Loucy (cell line): ENCODE data around the gene PDE6C.

ENCODE experiments used
- H2AFZ ChIP-seq: fragments of 200-600 bp; sonication (generic); 2 replicates; pipeline ENCODE4 v1.6.0; 2016; ENCODE audit warnings: antibody characterized with exemption, mild to moderate bottlenecking, low read length, moderate library complexity
- H3F3A ChIP-seq: fragments of 200-600 bp; 2 replicates; pipeline ENCODE4 v1.6.0; 2016; ENCODE audit warnings: antibody characterized with exemption, low read depth, mild to moderate bottlenecking
- H3K27me3 ChIP-seq: fragments of 200-600 bp; sonication (generic); 2 replicates; pipeline ENCODE4 v1.6.1; 2014; ENCODE audit warnings: low read length, mild to moderate bottlenecking; ENCODE audit not compliant: insufficient read depth, poor library complexity, severe bottlenecking
- H3K36me3 ChIP-seq: fragments of 200-600 bp; sonication (generic); 2 replicates; pipeline ENCODE4 v1.6.1; 2016; ENCODE audit warnings: low read length; ENCODE audit not compliant: insufficient read depth
- H3K4me1 ChIP-seq: fragments of 200-600 bp; sonication (generic); 2 replicates; pipeline ENCODE4 v1.5.1; 2014; ENCODE audit warnings: low read length, mild to moderate bottlenecking; ENCODE audit not compliant: insufficient read depth, poor library complexity, severe bottlenecking
- H3K4me2 ChIP-seq: fragments of 200-600 bp; sonication (generic); 2 replicates; pipeline ENCODE4 v1.6.0; 2014; ENCODE audit warnings: antibody characterized with exemption, low read length, low read depth, mild to moderate bottlenecking; ENCODE audit not compliant: poor library complexity, severe bottlenecking
- H3K4me3 ChIP-seq: fragments of 200-600 bp; sonication (generic); 2 replicates; pipeline ENCODE4 v1.5.1; 2014; ENCODE audit warnings: low read length, mild to moderate bottlenecking, mixed read lengths; ENCODE audit not compliant: poor library complexity, severe bottlenecking
- H3K79me2 ChIP-seq: fragments of 200-600 bp; sonication (generic); 2 replicates; pipeline ENCODE4 v1.6.1; 2014; ENCODE audit warnings: low read length; ENCODE audit not compliant: insufficient read depth
- H3K9ac ChIP-seq: fragments of 200-600 bp; sonication (generic); 2 replicates; pipeline ENCODE4 v1.6.0; 2014; ENCODE audit warnings: mild to moderate bottlenecking, low read depth, low read length, moderate library complexity; ENCODE audit not compliant: poor library complexity, severe bottlenecking
- H3K9me2 ChIP-seq: fragments of 200-600 bp; sonication (generic); replicated peaks from 2 replicates; pipeline ENCODE4 v1.6.1; 2016; ENCODE audit warnings: low read depth, low read length, mixed read lengths
- H3K9me3 ChIP-seq: fragments of 200-600 bp; sonication (generic); 2 replicates; pipeline ENCODE4 v1.6.1; 2014; ENCODE audit warnings: mild to moderate bottlenecking, antibody characterized with exemption, low read length, low read depth; ENCODE audit not compliant: insufficient read depth
- H4K20me1 ChIP-seq: fragments of 200-600 bp; sonication (generic); 2 replicates; pipeline ENCODE4 v1.6.0; 2014; ENCODE audit warnings: antibody characterized with exemption, low read length, mild to moderate bottlenecking; ENCODE audit not compliant: insufficient read depth, poor library complexity, severe bottlenecking
- CTCF ChIP-seq: fragments of 200-600 bp; sonication (generic); conservative IDR thresholded peaks from 2 replicates; pipeline ENCODE4 v1.5.1; 2014; ENCODE audit warnings: mild to moderate bottlenecking, antibody characterized with exemption, low read length
- EZH2phosphoT487 ChIP-seq: fragments of 200-600 bp; IDR thresholded peaks from 2 replicates; pipeline ENCODE4 v1.6.1; 2018; ENCODE audit warnings: antibody characterized with exemption, mild to moderate bottlenecking, moderate library complexity, borderline replicate concordance

PDE6C gene

DNA sequence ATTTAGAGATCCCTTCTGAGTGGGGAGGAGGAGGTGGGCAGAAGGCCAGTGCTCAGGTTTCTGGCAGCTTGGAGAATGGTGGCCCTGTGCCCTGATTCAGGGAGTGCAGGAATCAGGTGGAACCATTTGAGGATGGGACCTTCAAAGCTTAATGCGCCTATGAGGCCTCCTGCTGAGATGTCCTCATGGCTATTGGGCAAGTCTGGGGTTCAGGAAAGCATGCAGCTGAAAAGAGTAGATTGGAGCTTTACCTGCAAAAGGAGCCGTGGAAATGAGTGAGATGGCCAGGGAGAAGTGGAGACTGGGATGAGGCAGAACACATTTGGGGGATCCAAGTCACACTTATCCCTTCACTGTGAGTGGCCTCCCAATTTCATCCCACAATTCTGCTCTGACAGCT, 39.7 kb upstream of the PDE6C start:
- Histone ChIP-seq H3K9ac (no peak overlapping the region), H3K9me2 (no peaks in the 10 kb centered on the region), H3K36me3 (no peaks in the 10 kb centered on the region), H3K79me2 (no peaks in the 10 kb centered on the region), H4K20me1 (no peaks in the 10 kb centered on the region), H3K4me2 (no peak overlapping the region), H3K4me1 (peaks cover 12% of the 10 kb centered on the region), H2AFZ (no peak overlapping the region), H3K9me3 (no peaks in the 10 kb centered on the region), H3K4me3 (no peak overlapping the region), H3F3A (no peaks in the 10 kb centered on the region), H3K27me3 (no peaks in the 10 kb centered on the region)
- TF ChIP-seq CTCF (no peak), EZH2phosphoT487 (no peak)

- no peak overlapping the region for H3K4me2 ChIP-seq
Observed at GRCh38 chr10:93573051-93573909, 39.1 kb upstream of the PDE6C start.

DNA sequence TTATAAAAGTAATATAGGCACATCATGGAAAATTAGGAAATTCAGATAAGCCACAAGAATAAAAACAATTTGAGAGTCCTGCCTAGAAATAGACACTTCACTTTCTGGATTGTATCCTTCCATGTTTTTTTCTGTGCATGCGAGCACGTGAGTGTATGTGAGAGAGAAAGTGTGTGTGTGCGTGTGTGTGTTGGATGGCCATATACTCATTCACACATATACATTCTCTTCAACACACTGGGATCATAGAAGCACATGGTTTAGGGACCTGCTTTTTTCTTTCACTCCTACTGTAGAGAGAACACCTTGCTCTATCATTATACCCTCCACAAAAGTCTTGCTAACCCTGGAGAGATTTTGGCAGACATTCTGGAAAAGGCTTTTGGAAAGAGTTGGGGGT, 38.4 kb upstream of the PDE6C start:
- no peaks in the 10 kb centered on the region for H3K36me3 ChIP-seq
- TF ChIP-seq CTCF = no peak
- no peak for TF ChIP-seq EZH2phosphoT487
- no peak overlapping the region for H3K4me2 ChIP-seq
- H3K79me2 ChIP-seq = no peaks in the 10 kb centered on the region
- no peaks in the 10 kb centered on the region for H3K27me3 ChIP-seq
- no peaks in the 10 kb centered on the region for H4K20me1 ChIP-seq
- no peak overlapping the region for H3K4me3 ChIP-seq
- H3K9ac ChIP-seq = no peak overlapping the region
- H3K4me1 ChIP-seq = peaks cover 12% of the 10 kb centered on the region
- H3K9me3 ChIP-seq = no peaks in the 10 kb centered on the region
- no peaks in the 10 kb centered on the region for H3F3A ChIP-seq
- H3K9me2 ChIP-seq = no peaks in the 10 kb centered on the region
- H2AFZ ChIP-seq = no peak overlapping the region

More at GRCh38 chr10:93573051-93573909, 39.1 kb upstream of the PDE6C start:
- no peaks in the 10 kb centered on the region for H3K9me2 ChIP-seq
- H3K27me3 ChIP-seq = no peaks in the 10 kb centered on the region
- no peak for TF ChIP-seq EZH2phosphoT487
- no peaks in the 10 kb centered on the region for H3K9me3 ChIP-seq
- no peak overlapping the region for H3K4me3 ChIP-seq
- no peaks in the 10 kb centered on the region for H3K79me2 ChIP-seq
- H2AFZ ChIP-seq = no peak overlapping the region
- no peaks in the 10 kb centered on the region for H3K36me3 ChIP-seq
- no peak overlapping the region for H3K9ac ChIP-seq
- H3K4me1 ChIP-seq = peaks cover 12% of the 10 kb centered on the region
- no peaks in the 10 kb centered on the region for H3F3A ChIP-seq
- H4K20me1 ChIP-seq = no peaks in the 10 kb centered on the region

GRCh38 chr10:93576888-93577287, 35.4 kb upstream of the PDE6C start:
- H4K20me1 ChIP-seq = no peaks in the 10 kb centered on the region
- no peaks in the 10 kb centered on the region for H3K9me2 ChIP-seq
- H3K4me2 ChIP-seq = no peak overlapping the region
- H3F3A ChIP-seq = no peaks in the 10 kb centered on the region
- H3K9me3 ChIP-seq = no peaks in the 10 kb centered on the region
- TF ChIP-seq CTCF (no peak), EZH2phosphoT487 (no peak)
- H3K36me3 ChIP-seq = no peaks in the 10 kb centered on the region
- H2AFZ ChIP-seq = no peak overlapping the region
- H3K79me2 ChIP-seq = no peaks in the 10 kb centered on the region
- no peak overlapping the region for H3K9ac ChIP-seq
- H3K4me1 ChIP-seq = peaks cover 12% of the 10 kb centered on the region
- H3K27me3 ChIP-seq = no peaks in the 10 kb centered on the region
- no peak overlapping the region for H3K4me3 ChIP-seq
